Activated T-cell treated with anti-CD3 and anti-CD28 coated beads for 1 hour (primary cell): ENCODE results near the gene DUSP9.
"Not testable (repeated sequence)": the region's sequence is repeated elsewhere in the genome, so short reads cannot be mapped to it uniquely, and the experiment has no call there.

Experiments used
- DNase-seq: peaks from one replicate; pipeline ENCODE4 v3.0.0-alpha.2; 2020; ENCODE audit warnings: low read depth

The DUSP9 gene

GRCh38 chrX:153673428-153674218, 26.6 kb downstream of the DUSP9 start, which contains the start of gene PNCK:
Gene PNCK (minus strand): TSS chrX:153673813. CDS start chrX:153673076, 737 bp downstream.
- DNase-seq, result no peak

- DNase-seq, result no peak
Observed at GRCh38 chrX:153674219-153674851, 27.3 kb downstream of the DUSP9 start.

- DNase-seq, result no peak
Observed at GRCh38 chrX:153681175-153681574, 34.2 kb downstream of the DUSP9 start.

- not testable (repeated sequence) for DNase-seq
Observed at GRCh38 chrX:153683486-153683885, 36.5 kb downstream of the DUSP9 start.

- DNase-seq, result no peak
Observed at GRCh38 chrX:153684467-153685155, 37.6 kb downstream of the DUSP9 start.

- DNase-seq, result no peak
Observed at GRCh38 chrX:153685156-153685536, 38.1 kb downstream of the DUSP9 start.

- DNase-seq, result no peak
Observed at GRCh38 chrX:153685751-153686696, 39.0 kb downstream of the DUSP9 start.

- DNase-seq, result no peak
Observed at GRCh38 chrX:153686711-153687110, 39.7 kb downstream of the DUSP9 start.

GRCh38 chrX:153687121-153688039, 40.4 kb downstream of the DUSP9 start, which contains the start of gene SLC6A8:
Gene SLC6A8 (plus strand): TSS chrX:153687926. CDS start chrX:153688575, 649 bp downstream.
- peak; percentile 19 for DNase-seq

- DNase-seq, result no peak
Observed at GRCh38 chrX:153688071-153688470, 41.1 kb downstream of the DUSP9 start.

GRCh38 chrX:153688506-153688905, 41.5 kb downstream of the DUSP9 start:
- no peak for DNase-seq

GRCh38 chrX:153688911-153689590, 42.0 kb downstream of the DUSP9 start:
- no peak for DNase-seq

GRCh38 chrX:153689654-153690465, 42.9 kb downstream of the DUSP9 start:
- no peak for DNase-seq

GRCh38 chrX:153690466-153690865, 43.5 kb downstream of the DUSP9 start:
- no peak for DNase-seq

- DNase-seq, result not testable (repeated sequence)
Observed at GRCh38 chrX:153691032-153691827, 44.2 kb downstream of the DUSP9 start.

- no peak for DNase-seq
Observed at GRCh38 chrX:153692003-153692402, 45.0 kb downstream of the DUSP9 start.

- DNase-seq, result no peak
Observed at GRCh38 chrX:153692611-153693156, 45.7 kb downstream of the DUSP9 start.
